ENCODE data around the gene ALKBH5.
A peak's percentile ranks its signal among the peaks of the same experiment; 100 is the strongest.
"Not testable (repeated sequence)": the region's sequence is repeated elsewhere in the genome, so short reads cannot be mapped to it uniquely, and the experiment has no call there.

The ALKBH5 gene

DNA sequence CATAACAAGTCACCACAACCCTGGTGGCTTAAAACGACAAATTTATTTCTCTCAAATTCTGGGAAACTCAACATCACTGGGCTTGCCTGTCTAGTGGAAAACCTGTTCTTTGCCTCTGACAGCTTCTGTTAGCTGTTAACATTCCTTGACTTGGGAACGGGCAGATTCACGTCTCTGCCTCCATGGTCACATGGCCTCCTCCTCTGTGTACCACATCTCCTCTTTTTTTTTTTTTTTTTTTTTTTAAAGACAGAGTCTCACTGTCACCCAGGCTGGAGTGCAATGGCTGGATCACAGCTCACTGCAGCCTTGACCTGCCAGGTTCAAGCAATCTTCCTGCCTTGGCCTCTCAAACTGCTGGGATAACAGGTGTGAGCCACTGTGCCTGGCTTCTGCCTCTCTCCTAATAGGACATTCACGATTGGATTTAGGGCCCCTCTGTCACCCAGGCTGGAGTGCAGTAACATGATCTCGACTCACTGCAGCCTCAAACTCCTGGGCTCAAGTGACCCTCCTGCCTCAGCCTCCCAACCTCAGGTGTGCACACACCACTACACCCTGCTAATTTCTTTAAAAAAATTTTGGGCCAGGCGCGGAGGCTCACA, 30.1 kb downstream of the ALKBH5 start:
- FAIRE-seq (peak; percentile 54), DNase-seq (ENCODE audit: insufficient read length, low spot score) (no peak)

DNA sequence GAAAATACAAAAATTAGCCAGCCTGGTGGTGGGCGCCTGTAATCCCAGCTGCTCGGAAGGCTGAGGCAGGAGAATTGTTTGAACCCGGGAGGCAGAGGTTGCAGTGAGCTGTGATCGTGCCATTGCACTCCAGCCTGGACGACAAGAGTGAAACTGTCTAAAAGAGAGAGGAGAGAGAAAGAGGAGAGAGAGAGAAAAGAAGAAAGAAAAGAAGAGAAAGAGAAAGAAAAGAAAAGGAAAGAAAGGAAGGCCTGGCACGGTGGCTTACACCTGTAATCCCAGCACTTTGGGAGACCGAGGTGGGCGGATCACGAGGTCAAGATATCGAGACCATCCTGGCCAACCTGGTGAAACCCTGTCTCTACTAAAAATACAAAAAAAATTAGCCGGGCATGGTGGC, 33.3 kb downstream of the ALKBH5 start:
- FAIRE-seq; DNase-seq (ENCODE audit: insufficient read length, low spot score): not testable (repeated sequence)

DNA sequence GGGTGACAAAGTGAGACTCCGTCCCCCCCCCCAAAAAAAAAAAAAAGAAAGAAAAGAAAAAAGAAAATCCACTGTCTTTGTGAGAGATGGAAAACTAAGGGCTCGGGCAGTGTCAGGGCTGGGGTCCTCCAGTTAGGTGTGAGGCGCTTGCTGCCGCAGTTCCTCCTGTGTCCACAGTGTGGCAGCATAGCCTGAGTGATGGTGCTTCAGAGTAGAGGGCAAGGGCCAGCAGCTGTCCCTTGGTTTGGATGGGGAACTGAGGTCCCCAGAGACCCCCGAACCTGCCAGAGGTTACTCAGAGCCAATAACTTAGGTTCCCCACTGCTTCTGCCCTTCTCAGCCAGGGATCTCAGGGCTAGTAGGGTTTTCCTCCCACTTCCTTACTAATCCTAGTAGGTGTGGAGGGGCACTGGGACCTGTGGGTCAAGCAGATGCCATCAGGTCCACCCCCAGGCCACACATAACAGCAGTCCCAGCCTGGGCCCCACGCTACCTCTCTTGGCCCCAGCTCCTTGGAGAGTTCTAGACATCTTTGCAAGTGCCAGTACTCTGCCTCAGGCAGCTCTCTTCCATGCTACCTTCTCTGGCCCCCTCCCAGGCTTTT, 33.9 kb downstream of the ALKBH5 start:
- DNase-seq (ENCODE audit: insufficient read length, low spot score) (peak; percentile 97), FAIRE-seq (peak; percentile 97)

DNA sequence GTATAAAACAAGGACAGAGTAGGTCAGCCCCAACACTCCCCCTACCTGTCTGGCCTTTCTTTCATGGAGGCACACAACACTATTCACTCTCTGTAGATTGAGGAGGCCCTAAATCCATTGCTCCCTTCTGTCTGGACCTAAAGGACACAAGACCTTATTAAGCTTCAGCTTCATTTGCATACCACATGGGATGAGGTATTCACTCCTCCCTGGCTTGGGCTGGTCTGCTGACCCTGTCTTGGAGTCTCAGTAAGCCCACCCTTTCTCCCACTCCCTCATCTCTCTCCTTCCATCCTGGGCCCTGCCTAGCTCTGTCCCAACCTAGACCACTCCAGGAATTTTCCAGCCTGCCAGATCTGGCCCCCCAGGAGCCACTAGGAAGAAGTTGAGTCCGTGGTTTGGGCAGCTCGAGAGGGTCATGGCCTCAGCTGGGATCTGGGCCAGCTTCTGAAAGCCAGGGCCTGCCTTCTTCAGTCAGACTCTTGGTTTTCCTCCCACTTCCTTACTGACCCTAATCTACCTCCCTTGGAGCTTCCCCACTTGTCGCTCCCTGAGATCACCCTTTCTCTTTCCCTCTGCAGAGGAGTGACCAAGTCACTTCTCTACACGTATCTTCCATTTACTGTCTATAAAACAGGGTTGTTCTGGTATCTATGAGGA, 35.3 kb downstream of the ALKBH5 start:
- peak; percentile 92 for FAIRE-seq
- DNase-seq (ENCODE audit: insufficient read length, low spot score): peak; percentile 38

DNA sequence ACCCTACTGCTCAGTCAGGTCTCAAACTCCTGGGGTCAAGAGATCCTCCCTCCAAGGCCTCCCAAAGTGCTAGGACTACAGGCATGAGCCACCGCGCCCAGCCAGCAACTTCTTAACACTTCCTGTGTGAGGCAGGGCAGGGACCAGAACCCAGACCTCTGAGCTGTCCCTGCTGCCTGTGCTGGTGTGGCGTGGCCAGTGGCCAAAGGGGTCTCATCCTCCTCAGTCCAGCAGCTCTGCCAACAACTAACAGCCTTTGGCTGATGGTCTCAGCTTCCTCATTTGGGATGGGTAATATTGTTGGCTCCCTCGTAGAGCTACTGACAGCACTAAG, 40.4 kb downstream of the ALKBH5 start:
- FAIRE-seq: peak; percentile 33
- no peak for DNase-seq (ENCODE audit: insufficient read length, low spot score)

DNA sequence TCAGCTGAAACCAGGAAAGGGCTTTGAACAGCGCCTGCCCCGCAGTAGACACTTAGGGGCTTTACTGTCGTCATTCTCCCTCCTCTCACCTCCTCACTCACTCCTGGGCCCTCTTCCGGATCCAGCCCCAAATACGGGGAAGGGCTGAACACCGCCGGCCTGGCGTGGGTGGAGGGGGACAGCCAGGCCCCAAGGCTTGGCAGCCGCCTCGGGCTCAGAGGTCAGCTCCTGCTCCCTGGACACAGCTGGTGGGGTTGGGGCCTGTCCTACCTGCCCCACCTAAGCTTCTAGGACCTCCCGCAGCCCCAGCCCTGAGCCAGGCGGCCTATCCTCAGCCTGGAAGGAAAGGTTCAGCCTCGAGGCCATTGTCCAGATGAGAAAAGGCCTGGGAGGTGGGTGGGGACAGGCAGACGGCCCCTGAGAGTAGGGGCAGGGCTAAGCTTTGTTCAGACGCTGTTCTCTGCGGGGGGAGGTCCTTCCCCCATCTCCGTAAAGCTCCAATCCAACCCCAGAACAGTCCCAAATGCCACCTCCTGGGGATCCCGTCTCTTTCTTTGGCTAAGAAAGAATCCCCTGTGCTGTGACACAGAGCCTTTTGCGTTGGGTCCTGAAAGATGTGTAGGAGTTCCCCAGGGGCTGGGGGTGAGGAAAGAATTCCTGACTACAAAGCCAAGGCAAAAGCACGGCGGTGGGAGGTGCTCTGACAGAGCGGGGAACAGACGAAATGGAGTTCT, 40.9 kb downstream of the ALKBH5 start:
- FAIRE-seq (peak; percentile 71), DNase-seq (ENCODE audit: insufficient read length, low spot score) (no peak)

DNA sequence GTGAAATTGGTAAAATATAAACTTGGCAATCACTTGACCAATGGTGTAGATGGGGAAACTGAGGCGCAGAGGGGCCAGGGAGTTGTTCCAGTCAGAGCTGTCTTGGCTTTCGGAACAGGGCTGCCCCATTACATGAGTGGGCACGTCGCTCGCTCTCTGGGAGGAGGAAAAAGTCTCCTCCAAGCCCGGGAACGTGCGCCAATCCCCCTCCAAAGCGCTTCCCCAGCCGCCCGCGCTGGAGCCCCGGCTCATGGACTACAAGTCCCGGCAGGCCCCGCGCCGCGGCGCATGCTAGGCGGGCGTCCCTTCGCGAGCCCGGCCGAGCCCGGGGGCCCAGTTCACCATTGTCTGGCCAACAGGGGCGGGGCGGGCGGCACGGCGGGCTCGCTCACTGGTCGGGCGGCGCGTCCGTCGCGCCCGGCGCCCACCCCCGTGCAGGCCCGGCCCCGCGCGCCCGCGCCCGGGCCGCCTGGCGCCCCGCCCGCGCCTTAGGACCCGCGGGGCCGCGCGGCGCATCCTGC, 41.6 kb downstream of the ALKBH5 start, which contains the start of gene LLGL1:
LLGL1 (plus strand) TSS at position 515 of the 521 bp plus-strand sequence. CDS start 48 bp downstream, outside the sequence.
- FAIRE-seq (peak; percentile 99), DNase-seq (ENCODE audit: insufficient read length, low spot score) (peak; percentile 100)

DNA sequence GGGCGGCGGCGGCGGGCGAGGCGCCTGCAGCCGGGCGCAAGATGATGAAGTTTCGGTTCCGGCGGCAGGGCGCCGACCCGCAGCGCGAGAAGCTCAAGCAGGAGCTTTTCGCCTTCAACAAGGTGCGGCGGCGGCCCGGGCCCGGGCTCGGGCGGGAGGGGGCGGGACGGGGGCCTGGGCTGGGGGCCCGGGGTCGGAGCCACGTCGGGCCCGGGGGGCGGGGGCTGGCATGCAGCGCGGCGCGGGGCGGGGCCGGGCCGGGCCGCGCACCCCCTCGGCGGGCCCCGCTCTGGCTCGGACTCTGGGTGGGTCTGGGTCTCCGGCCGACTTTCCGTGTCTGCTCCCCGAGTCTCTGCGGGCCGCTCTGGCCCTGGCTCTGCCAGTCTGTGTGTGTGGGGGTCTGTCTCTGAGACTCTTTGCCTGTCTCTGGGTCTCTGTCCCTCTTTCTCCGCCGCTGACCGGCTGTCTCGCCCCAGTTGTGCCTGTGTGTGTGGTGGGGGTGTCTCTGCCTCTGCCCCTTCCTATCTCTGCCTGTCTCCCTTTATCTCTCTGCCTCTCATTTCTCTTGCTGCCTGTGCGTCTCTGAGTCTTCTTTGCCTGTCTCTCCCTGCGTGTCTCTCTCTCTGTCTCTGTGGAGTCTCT, 42.1 kb downstream of the ALKBH5 start:
- no peak for DNase-seq (ENCODE audit: insufficient read length, low spot score)
- peak; percentile 69 for FAIRE-seq

DNA sequence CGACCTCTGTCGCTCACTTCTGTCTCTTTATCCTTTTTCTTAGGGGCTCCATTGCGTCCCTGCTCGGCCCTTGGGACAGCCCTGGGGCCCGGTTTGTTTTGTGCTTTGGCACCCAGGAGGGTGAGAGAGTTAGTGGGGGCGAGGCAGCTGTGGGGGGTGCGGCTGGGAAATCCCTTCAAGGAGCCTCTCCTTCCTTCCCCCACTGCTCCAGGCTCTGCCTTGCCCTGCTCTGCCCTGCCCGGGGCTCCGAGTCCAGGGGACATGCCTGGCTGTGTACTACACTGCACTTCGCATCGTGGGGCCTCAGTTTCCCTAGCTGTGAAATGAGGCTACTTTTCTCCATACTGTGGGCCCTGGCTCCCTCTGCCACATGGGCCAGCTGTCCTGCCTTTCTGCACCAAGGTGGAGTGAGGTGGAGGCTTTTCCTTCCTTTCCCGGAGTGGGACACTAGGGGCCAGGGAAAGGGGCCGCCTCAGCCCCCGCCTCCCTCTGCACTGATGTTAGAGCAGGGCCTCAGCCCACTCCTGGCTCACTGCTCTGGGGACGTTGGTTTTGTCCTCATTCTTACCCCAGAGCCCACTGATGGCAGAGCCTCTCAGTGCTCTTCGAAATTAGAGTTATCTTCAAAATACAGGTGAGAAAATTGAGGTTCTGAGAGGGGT, 42.8 kb downstream of the ALKBH5 start:
- FAIRE-seq (peak; percentile 72), DNase-seq (ENCODE audit: insufficient read length, low spot score) (no peak)

DNA sequence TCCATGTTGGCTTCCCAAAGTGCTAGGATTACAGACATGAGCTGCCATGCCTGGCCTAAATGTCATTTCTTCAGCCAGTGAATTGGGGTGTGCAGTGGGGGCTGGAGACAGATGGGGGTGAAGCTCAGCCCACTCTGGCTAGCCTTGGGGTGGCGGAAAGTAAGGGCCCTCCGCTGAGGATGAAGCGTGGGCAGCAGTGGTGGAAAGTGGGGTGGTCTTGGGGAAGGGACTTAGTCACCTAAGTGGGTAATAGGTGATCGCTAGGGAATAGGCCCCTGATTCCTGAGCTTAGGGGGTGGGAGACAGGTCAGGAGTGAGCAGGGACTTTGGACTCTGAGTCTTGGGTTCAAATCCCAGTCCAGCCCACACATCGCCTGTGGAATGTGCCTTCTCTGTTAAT, 44.0 kb downstream of the ALKBH5 start:
- DNase-seq (ENCODE audit: insufficient read length, low spot score): no peak
- no peak for FAIRE-seq

DNA sequence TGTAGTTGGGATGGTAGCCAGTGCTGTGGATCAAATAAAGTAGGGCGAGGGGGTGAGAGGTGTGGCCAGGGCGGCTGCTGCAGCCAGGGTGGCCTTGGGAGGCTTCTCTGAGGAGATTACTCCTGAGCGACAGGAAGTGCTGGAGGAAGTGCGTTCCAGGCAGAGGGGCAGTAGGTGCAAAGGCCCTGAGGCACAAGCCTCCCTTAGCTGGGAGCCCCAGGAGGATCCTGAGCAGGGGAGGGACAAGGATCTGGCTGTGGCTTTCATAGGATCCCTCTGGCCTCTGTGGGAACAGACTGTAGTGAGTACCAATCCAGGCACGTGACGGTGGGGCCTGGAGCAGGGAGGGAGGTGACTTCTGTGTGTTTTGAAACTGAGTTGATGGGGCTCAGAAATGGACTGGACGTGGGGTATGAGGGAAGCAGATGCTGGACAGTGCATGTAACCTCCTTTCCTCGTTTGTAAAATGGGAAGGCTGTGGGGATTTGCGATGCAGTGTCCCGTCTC, 44.6 kb downstream of the ALKBH5 start:
- DNase-seq (ENCODE audit: insufficient read length, low spot score): no peak
- FAIRE-seq: peak; percentile 44

DNA sequence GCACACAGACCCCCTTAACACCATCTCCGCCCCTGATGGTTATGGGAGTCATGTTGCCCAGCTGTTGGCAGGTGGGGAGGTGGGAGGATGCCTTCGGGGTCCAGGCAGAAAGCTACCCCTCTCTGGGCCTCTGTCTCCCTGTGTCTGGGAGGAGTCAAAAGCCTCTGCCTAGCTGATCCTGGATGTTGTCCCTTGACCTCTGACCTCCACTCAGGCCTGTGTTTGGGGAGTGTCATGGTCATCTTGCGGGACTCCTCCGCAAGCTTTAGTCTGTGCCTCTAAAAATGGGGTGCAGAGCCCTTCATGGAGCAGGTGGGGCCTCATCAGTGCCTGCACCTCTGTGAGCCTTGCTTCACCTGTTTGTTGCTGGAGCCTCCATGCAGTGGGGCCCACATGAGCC, 45.6 kb downstream of the ALKBH5 start:
- DNase-seq (ENCODE audit: insufficient read length, low spot score): no peak
- FAIRE-seq: no peak

DNA sequence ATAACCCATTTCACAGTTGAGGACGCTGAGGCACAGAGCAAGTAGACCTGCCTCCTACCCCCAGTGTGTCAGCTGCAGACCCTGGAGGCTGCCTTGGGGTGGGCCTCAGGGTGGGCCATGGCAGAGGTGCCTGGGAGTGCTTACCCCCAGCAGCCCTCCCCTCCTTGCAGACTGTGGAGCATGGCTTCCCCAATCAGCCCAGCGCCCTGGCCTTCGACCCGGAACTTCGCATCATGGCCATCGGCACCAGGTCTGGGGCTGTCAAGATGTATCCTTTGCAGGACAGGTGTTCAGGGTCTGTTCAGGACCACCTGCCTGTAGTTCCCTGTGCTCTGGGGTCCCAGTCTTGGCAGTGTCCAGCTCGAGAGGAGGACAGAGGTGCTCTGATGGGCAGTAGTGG, 46.1 kb downstream of the ALKBH5 start:
- DNase-seq (ENCODE audit: insufficient read length, low spot score): no peak
- FAIRE-seq: peak; percentile 42

DNA sequence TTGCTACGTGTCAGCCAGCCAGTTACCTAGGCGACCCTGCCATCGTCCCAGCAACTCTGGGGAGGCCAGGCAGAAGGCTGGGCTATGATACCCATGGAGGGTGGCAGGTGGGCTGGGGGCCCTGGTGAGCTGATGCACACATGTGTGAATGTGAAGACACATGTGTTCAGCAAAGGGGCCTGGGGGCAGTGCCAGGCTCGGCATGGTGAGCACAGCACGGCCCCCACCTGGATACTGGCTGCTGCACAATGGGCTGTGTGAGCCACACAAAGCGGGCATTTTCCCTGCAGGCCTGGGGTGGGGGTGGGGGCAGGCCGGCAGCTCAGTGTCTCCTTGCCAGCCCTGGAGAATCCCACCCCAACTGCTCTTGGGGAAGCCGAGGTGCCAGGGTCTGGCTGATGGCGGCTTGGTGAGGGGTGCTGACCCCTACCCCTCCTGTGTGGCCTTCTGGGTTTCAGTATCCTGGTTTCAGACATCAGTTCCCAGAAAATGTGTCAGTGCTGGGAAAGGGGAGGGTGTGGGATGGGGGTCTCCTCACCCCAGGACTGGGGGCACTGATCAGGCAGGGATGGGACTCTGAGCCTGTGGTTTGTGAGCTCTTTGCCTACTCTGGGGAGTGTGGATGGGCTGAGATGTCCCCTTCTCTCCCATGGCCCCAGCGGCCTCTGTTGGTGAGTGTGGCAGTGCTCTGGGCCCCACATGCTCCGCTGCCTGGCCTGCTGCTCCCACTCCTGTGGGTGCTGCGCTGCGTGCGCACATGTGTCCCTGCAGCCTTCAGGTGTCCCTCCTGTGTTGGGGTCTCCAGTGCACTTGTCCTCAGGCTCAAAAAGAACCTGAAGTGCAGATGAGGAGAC, 46.9 kb downstream of the ALKBH5 start:
- DNase-seq (ENCODE audit: insufficient read length, low spot score) (no peak), FAIRE-seq (no peak)

DNA sequence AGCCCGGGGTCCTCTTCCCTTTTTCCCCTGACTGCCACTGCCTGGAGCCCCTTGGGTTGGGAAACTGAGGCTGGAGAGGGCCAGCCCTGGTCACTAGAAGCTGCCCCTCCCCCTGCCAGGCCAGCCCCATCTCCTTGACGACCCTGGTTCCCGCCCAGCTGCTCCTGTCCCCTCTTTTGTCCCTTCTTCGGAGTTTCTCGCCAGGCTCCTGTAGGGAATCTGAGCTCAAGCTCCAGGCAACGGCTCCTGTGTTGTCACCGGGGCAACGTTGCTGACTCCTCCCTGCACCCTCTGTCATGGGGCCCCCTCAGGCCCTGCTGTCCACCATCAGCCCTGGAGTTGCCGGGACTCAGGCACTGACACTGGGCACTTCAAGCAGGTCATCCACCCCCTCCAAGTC, 47.5 kb downstream of the ALKBH5 start:
- DNase-seq (ENCODE audit: insufficient read length, low spot score) (no peak), FAIRE-seq (no peak)

DNA sequence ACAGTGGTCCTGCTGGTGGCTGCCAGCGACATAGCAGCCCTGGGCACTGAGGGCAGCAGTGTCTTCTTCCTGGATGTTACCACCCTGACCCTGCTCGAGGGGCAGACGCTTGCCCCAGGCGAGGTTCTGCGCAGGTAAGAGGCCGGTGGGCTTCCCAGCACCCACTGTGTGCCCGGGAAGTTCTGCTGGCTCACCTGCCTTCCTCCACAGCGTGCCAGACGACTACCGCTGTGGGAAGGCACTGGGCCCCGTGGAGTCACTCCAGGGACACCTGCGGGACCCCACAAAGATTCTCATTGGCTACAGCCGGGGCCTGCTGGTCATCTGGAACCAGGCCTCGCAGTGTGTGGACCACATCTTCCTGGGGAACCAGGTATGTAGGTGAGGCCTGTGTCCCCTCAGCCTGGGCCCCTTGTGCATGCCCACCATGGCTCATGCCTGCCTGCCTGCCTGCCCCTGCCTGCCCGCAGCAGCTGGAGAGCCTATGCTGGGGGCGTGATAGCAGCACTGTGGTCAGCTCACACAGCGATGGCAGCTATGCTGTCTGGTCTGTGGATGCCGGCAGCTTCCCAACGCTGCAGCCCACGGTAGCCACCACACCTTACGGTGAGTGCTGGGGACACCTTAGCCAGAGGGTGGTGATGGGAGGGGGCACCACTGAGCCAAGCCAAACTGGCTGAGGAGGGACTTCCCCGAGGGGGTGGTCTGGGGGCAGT, 50.3 kb downstream of the ALKBH5 start:
- no peak for FAIRE-seq
- DNase-seq (ENCODE audit: insufficient read length, low spot score): no peak

DNA sequence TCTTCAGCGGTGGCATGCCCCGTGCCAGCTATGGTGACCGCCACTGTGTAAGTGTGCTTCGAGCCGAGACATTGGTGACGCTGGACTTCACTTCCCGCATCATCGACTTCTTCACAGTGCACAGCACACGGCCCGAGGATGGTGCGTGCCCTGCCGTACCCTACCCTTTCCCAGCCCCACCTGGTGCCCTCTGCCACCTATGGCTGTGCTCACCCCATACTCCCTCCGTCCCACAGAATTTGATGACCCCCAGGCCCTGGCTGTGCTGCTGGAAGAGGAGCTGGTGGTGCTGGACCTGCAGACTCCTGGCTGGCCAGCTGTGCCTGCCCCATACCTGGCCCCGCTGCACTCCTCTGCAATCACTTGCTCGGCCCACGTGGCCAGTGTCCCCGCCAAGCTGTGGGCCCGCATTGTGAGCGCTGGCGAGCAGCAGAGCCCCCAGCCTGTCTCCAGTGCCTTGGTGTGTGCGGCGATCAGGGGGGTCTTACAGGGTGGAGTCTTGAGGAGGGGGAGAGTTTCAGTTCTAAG, 51.3 kb downstream of the ALKBH5 start:
- FAIRE-seq (no peak), DNase-seq (ENCODE audit: insufficient read length, low spot score) (no peak)

DNA sequence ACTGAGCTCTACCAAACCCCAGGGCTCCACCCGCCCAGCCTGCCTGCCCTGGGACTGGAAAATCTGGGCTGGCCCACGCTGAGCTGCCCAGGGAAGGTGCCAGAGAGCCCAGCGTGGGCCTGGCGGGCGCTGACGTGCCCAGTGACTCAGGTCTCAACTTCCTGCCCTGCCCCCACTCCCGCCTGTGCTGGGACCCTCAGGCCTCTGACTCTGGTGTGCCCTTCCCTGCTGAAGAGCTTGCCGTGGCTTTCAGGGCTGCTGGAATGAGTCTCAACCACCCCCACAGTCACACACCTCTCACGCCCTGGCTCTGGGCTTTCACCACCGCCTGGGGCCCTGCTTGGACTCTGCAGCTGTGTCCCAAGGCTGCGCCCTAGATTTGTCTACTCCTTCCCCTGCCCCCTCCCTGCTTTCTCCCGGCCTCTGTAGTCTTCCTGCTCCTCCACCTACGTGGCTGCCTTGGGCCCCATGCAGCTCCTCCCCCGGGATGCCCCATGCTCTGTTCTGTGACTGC, 52.2 kb downstream of the ALKBH5 start:
- DNase-seq (ENCODE audit: insufficient read length, low spot score): peak; percentile 88
- FAIRE-seq: peak; percentile 98
